ENCODE data around the gene DECR2.

- no peak for TF ChIP-seq CTCF (IDR thresholded peaks at IDR 0.05; ENCODE audit: insufficient read depth, low read depth, low read length)
- TF ChIP-seq EZH2 (IDR thresholded peaks at IDR 0.05; ENCODE audit: insufficient read depth, low read length) = no peak
Measured at GRCh38 chr16:457732-458400, 56.2 kb downstream of the DECR2 start.
